ENCODE results near the gene CNPY3. TPM values are rescaled to one million over a fixed set of nuclear protein-coding genes. Genes with fewer than 3 reads are reported as not detected.
"Not testable (repeated sequence)": the region's sequence is repeated elsewhere in the genome, so short reads cannot be mapped to it uniquely, and the experiment has no call there.

CNPY3 gene
- polyA plus RNA-seq, 1 donor from 2014 or later = 26.4 TPM

DNA sequence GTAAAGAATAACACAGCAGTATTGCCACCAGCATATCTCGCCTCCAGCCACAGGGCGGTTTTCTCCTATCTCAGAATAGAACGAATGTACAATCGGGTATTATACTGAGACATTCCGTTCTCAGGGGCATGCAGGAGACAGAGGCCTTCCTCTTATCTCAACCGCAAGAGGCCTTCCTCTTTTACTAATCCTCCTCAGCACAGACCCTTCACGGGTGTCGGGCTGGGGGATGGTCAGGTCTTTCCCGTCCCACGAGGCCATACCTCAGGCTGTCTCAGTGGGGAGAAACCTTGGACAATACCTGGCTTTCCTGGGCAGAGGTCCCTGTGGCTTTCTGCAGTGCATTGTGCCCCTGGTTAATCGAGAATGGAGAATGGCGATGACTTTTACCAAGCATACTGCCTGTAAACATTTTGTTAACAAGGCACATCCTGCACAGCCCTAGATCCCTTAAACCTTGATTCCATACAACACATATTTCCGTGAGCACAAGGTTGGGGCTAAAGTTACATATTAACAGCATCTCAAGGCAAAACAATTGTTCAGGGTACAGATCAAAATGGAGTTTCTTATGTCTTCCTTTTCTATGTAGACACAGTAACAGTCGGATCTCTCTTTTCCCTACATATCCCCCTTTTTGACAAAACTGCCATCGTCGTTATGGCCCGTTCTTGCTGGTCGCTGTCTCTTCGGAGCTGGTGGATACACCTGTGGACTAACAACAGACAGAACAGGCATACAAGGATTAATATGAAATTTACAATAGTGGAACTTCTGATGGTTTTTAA lies 35.0 kb upstream of the CNPY3 start:
- not testable (repeated sequence) for H4K20me1 ChIP-seq (ENCODE audit: insufficient read depth); H3K9me3 ChIP-seq (ENCODE audit: low read length); H3K36me3 ChIP-seq (ENCODE audit: insufficient read depth, low read length); H3K27ac ChIP-seq (ENCODE audit: low read length); H3K4me2 ChIP-seq (ENCODE audit: low read length); H3K9ac ChIP-seq (ENCODE audit: low read length); H3F3A ChIP-seq (ENCODE audit: insufficient read depth, low read length, poor library complexity, severe bottlenecking); H3K4me3 ChIP-seq (ENCODE audit: low read length); H3K9me2 ChIP-seq (ENCODE audit: insufficient read depth, low read length); H3K79me2 ChIP-seq (replicated peaks; ENCODE audit: insufficient read depth, low read length); H2AFZ ChIP-seq (ENCODE audit: low read depth, low read length); H3K27me3 ChIP-seq (ENCODE audit: insufficient read depth, low read depth, low read length)

DNA sequence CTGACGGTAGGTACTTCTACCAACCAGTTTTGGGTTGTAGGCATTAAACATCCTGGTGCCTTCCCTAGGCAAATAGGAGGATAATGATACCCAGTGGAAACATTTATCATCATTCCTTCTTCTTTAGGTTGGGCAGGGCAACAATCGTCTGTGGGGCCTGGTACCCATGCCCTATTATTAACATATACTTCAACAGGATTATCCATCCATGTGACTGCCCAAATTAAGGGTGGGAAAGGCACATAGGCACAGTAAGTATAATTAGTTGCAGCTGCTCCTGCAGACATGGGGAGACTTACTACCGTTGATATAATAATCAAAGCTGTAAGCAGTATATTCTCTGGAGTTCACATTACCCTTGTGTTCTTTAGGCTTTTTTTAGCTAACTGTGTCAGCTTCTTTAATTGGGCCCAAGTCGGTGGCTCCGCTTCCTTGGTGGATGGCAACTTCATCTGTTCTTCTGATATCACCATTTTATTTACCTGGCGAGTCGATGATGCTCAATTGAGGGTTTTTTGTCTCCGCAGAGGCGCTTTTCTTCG lies 33.0 kb upstream of the CNPY3 start:
- TF ChIP-seq TAF1 (IDR thresholded peaks at IDR 0.05; ENCODE audit: low read depth) (no peak), EZH2 (IDR thresholded peaks at IDR 0.05; ENCODE audit: borderline replicate concordance, insufficient read depth, low read length, poor library complexity, severe bottlenecking) (no peak), POLR2AphosphoS5 (IDR thresholded peaks at IDR 0.05) (no peak), MXI1 (conservative IDR thresholded peaks at IDR 0.05; ENCODE audit: poor library complexity, severe bottlenecking) (no peak), EP300 (conservative IDR thresholded peaks at IDR 0.05; ENCODE audit: poor library complexity, severe bottlenecking) (no peak), RAD21 (conservative IDR thresholded peaks at IDR 0.05) (no peak), SMC3 (conservative IDR thresholded peaks at IDR 0.05; ENCODE audit: poor library complexity) (no peak)
- TF ChIP-seq, protein P1, sequence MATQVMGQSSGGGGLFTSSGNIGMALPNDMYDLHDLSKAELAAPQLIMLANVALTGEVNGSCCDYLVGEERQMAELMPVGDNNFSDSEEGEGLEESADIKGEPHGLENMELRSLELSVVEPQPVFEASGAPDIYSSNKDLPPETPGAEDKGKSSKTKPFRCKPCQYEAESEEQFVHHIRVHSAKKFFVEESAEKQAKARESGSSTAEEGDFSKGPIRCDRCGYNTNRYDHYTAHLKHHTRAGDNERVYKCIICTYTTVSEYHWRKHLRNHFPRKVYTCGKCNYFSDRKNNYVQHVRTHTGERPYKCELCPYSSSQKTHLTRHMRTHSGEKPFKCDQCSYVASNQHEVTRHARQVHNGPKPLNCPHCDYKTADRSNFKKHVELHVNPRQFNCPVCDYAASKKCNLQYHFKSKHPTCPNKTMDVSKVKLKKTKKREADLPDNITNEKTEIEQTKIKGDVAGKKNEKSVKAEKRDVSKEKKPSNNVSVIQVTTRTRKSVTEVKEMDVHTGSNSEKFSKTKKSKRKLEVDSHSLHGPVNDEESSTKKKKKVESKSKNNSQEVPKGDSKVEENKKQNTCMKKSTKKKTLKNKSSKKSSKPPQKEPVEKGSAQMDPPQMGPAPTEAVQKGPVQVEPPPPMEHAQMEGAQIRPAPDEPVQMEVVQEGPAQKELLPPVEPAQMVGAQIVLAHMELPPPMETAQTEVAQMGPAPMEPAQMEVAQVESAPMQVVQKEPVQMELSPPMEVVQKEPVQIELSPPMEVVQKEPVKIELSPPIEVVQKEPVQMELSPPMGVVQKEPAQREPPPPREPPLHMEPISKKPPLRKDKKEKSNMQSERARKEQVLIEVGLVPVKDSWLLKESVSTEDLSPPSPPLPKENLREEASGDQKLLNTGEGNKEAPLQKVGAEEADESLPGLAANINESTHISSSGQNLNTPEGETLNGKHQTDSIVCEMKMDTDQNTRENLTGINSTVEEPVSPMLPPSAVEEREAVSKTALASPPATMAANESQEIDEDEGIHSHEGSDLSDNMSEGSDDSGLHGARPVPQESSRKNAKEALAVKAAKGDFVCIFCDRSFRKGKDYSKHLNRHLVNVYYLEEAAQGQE (IDR thresholded peaks at IDR 0.05; ENCODE audit: borderline replicate concordance) = no peak
- TF ChIP-seq, protein P2, sequence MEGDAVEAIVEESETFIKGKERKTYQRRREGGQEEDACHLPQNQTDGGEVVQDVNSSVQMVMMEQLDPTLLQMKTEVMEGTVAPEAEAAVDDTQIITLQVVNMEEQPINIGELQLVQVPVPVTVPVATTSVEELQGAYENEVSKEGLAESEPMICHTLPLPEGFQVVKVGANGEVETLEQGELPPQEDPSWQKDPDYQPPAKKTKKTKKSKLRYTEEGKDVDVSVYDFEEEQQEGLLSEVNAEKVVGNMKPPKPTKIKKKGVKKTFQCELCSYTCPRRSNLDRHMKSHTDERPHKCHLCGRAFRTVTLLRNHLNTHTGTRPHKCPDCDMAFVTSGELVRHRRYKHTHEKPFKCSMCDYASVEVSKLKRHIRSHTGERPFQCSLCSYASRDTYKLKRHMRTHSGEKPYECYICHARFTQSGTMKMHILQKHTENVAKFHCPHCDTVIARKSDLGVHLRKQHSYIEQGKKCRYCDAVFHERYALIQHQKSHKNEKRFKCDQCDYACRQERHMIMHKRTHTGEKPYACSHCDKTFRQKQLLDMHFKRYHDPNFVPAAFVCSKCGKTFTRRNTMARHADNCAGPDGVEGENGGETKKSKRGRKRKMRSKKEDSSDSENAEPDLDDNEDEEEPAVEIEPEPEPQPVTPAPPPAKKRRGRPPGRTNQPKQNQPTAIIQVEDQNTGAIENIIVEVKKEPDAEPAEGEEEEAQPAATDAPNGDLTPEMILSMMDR (IDR thresholded peaks at IDR 0.05; ENCODE audit: poor library complexity, severe bottlenecking) = no peak
- no peaks in the 10 kb centered on the region for H3K9me2 ChIP-seq (ENCODE audit: insufficient read depth, low read length)
- H2AFZ ChIP-seq (ENCODE audit: low read depth, low read length) = no peak overlapping the region
- no peak overlapping the region for H3K9ac ChIP-seq (ENCODE audit: low read length)
- H3K79me2 ChIP-seq (replicated peaks; ENCODE audit: insufficient read depth, low read length) = no peaks in the 10 kb centered on the region
- no peaks in the 10 kb centered on the region for H3K36me3 ChIP-seq (ENCODE audit: insufficient read depth, low read length)
- H3K27ac ChIP-seq (ENCODE audit: low read length) = no peak overlapping the region
- H3K4me3 ChIP-seq (ENCODE audit: low read length) = no peak overlapping the region
- no peak overlapping the region for H3K4me2 ChIP-seq (ENCODE audit: low read length)
- no peaks in the 10 kb centered on the region for H3F3A ChIP-seq (ENCODE audit: insufficient read depth, low read length, poor library complexity, severe bottlenecking)
- H4K20me1 ChIP-seq (ENCODE audit: insufficient read depth) = no peaks in the 10 kb centered on the region
- H3K27me3 ChIP-seq (ENCODE audit: insufficient read depth, low read depth, low read length) = no peaks in the 10 kb centered on the region
- H3K9me3 ChIP-seq (ENCODE audit: low read length) = no peaks in the 10 kb centered on the region
